Mesothelial cell of epicardium (in vitro differentiated cells): ENCODE results near the gene CDCA7. TPM values are rescaled to one million over a fixed set of nuclear protein-coding genes. Genes with fewer than 3 reads are reported as not detected.

Experiments
- DNase-seq, 2 experiments: peaks; one replicate each; pipeline ENCODE4 v3.0.0; 2021; ENCODE audit warnings: low spot score in 2 of 2; ENCODE audit not compliant: unreplicated experiment in 2 of 2
- H3K27ac Mint-ChIP-seq: 2 replicates; pipeline ENCODE4 v1.8.0; 2021; ENCODE audit warnings: mixed read lengths
- H3K27me3 Mint-ChIP-seq: 2 replicates; pipeline ENCODE4 v1.8.0; 2021; ENCODE audit warnings: low read depth, mixed read lengths
- H3K36me3 Mint-ChIP-seq: 2 replicates; pipeline ENCODE4 v1.8.0; 2021; ENCODE audit warnings: mixed read lengths
- H3K4me1 Mint-ChIP-seq: 2 replicates; pipeline ENCODE4 v1.8.0; 2021; ENCODE audit warnings: mixed read lengths
- H3K4me3 Mint-ChIP-seq: 2 replicates; pipeline ENCODE4 v1.8.0; 2021; ENCODE audit warnings: mild to moderate bottlenecking, moderate library complexity, mixed read lengths
- H3K9me3 Mint-ChIP-seq: 2 replicates; pipeline ENCODE4 v1.8.0; 2021; ENCODE audit warnings: mixed read lengths
- CTCF ChIP-seq: fragments of 200-600 bp; sonication (generic); IDR thresholded peaks from one replicate; pipeline ENCODE4 v1.5.0; 2021; ENCODE audit warnings: antibody characterized with exemption; ENCODE audit not compliant: unreplicated experiment
- total RNA-seq: library from RNA; stranded (reverse); gene quantifications from 3 replicates; pipeline ENCODE4 v1.2.1, GENCODE V29; 2021

CDCA7 gene
- total RNA-seq, 1 donor from 2014 or later = 20.2 TPM

GRCh38 chr2:173354073-173354581 lies 545 bp upstream of the CDCA7 start:
- Mint-ChIP-seq H3K4me3 (peak overlapping the region; percentile 87), H3K27ac (peak overlapping the region; percentile 89), H3K27me3 (no peaks in the 10 kb centered on the region), H3K9me3 (peaks cover 5% of the 10 kb centered on the region), H3K4me1 (peaks cover 23% of the 10 kb centered on the region), H3K36me3 (no peaks in the 10 kb centered on the region)
- no peak for TF ChIP-seq CTCF
- DNase-seq = no peak

- Mint-ChIP-seq H3K27me3 (no peaks in the 10 kb centered on the region), H3K4me1 (peaks cover 23% of the 10 kb centered on the region), H3K27ac (peak overlapping the region; percentile 36)
These were observed 627 bp downstream of the CDCA7 start for GRCh38 chr2:173355132-173355865.

GRCh38 chr2:173355866-173356508 lies 1.3 kb downstream of the CDCA7 start:
- Mint-ChIP-seq H3K4me1 (peaks cover 23% of the 10 kb centered on the region), H3K4me3 (peak overlapping the region; percentile 87), H3K27me3 (no peaks in the 10 kb centered on the region), H3K36me3 (peaks cover 3% of the 10 kb centered on the region), H3K9me3 (peaks cover 5% of the 10 kb centered on the region), H3K27ac (peak overlapping the region; percentile 36)
- no peak for DNase-seq
- no peak for TF ChIP-seq CTCF

More at GRCh38 chr2:173355132-173355865, 627 bp downstream of the CDCA7 start:
- H3K36me3 Mint-ChIP-seq = no peaks in the 10 kb centered on the region
- H3K4me3 Mint-ChIP-seq = peak overlapping the region; percentile 87
- H3K9me3 Mint-ChIP-seq = peaks cover 5% of the 10 kb centered on the region
- peak; percentile 24 to 58 for DNase-seq
- TF ChIP-seq CTCF = no peak

GRCh38 chr2:173357346-173357745 lies 2.7 kb downstream of the CDCA7 start:
- no peak overlapping the region for H3K27ac Mint-ChIP-seq
- no peak overlapping the region for H3K4me3 Mint-ChIP-seq
- no peak for TF ChIP-seq CTCF
- peaks cover 20% of the 10 kb centered on the region for H3K4me1 Mint-ChIP-seq
- no peaks in the 10 kb centered on the region for H3K9me3 Mint-ChIP-seq
- H3K36me3 Mint-ChIP-seq = peaks cover 3% of the 10 kb centered on the region
- no peak for DNase-seq
- no peaks in the 10 kb centered on the region for H3K27me3 Mint-ChIP-seq

- DNase-seq = no peak
- Mint-ChIP-seq H3K36me3 (peaks cover 7% of the 10 kb centered on the region), H3K4me1 (peaks cover 18% of the 10 kb centered on the region), H3K9me3 (no peaks in the 10 kb centered on the region), H3K27ac (no peak overlapping the region), H3K4me3 (no peak overlapping the region), H3K27me3 (no peaks in the 10 kb centered on the region)
- no peak for TF ChIP-seq CTCF
These were observed 3.9 kb downstream of the CDCA7 start for GRCh38 chr2:173358616-173359015.
